Ishikawa (cell line): ENCODE results near the gene CXADR.

Experiments used
- CEBPB ChIP-seq: IDR thresholded peaks from 2 replicates; pipeline ENCODE4 v1.6.1; 2012
- CREB1 ChIP-seq: IDR thresholded peaks from 2 replicates; pipeline ENCODE4 v1.6.1; 2012; ENCODE audit warnings: low read depth
- EGR1 ChIP-seq: IDR thresholded peaks from 2 replicates; pipeline ENCODE4 v1.6.1; 2012
- EP300 ChIP-seq: IDR thresholded peaks from 2 replicates; pipeline ENCODE4 v1.6.1; 2012; ENCODE audit warnings: borderline replicate concordance
- FOXM1 ChIP-seq: IDR thresholded peaks from 2 replicates; pipeline ENCODE4 v1.6.1; 2012; ENCODE audit warnings: low read depth, borderline replicate concordance
- MAX ChIP-seq: IDR thresholded peaks from 2 replicates; pipeline ENCODE4 v1.6.1; 2012
- RAD21 ChIP-seq: IDR thresholded peaks from 2 replicates; pipeline ENCODE4 v1.6.1; 2012; ENCODE audit warnings: low read depth
- TAF1 ChIP-seq: IDR thresholded peaks from 2 replicates; pipeline ENCODE4 v1.6.1; 2012; ENCODE audit warnings: low read depth, mild to moderate bottlenecking
- USF1 ChIP-seq: IDR thresholded peaks from 2 replicates; pipeline ENCODE4 v1.6.1; 2012
- TF ChIP-seq, protein P1 (sequence below): IDR thresholded peaks from 2 replicates; pipeline ENCODE4 v1.6.1; 2012; ENCODE audit warnings: low read depth, mild to moderate bottlenecking

DNA sequence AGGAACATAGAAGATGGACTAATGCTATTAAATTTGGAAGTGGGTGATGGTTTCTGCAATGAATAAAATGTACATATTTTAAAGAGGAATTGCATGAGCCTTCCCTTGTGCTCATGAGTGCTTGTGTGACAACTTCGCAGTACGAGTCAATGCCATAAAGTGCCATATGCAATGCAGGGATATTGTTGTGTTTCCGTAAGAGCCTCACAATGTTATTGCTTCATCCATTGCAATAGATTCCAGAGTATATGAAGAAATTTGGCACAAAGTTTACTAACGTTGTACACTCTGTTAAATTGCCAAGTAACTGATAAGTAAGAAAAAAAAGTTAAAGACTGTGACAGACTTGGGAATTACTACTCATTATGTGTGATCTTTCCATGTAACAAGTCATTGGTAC lies 77.6 kb downstream of the CXADR start:
- TF ChIP-seq EGR1 (no peak), EP300 (no peak), USF1 (no peak), RAD21 (no peak), FOXM1 (no peak), CEBPB (no peak), TAF1 (no peak), MAX (no peak), CREB1 (no peak)
- TF ChIP-seq, protein P1, sequence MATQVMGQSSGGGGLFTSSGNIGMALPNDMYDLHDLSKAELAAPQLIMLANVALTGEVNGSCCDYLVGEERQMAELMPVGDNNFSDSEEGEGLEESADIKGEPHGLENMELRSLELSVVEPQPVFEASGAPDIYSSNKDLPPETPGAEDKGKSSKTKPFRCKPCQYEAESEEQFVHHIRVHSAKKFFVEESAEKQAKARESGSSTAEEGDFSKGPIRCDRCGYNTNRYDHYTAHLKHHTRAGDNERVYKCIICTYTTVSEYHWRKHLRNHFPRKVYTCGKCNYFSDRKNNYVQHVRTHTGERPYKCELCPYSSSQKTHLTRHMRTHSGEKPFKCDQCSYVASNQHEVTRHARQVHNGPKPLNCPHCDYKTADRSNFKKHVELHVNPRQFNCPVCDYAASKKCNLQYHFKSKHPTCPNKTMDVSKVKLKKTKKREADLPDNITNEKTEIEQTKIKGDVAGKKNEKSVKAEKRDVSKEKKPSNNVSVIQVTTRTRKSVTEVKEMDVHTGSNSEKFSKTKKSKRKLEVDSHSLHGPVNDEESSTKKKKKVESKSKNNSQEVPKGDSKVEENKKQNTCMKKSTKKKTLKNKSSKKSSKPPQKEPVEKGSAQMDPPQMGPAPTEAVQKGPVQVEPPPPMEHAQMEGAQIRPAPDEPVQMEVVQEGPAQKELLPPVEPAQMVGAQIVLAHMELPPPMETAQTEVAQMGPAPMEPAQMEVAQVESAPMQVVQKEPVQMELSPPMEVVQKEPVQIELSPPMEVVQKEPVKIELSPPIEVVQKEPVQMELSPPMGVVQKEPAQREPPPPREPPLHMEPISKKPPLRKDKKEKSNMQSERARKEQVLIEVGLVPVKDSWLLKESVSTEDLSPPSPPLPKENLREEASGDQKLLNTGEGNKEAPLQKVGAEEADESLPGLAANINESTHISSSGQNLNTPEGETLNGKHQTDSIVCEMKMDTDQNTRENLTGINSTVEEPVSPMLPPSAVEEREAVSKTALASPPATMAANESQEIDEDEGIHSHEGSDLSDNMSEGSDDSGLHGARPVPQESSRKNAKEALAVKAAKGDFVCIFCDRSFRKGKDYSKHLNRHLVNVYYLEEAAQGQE, result no peak
